Endothelial cell of umbilical vein (primary cell): ENCODE results near the gene DLK1. TPM values are rescaled to one million over a fixed set of nuclear protein-coding genes. Genes with fewer than 3 reads are reported as not detected.

Experiments used
- BruUV-seq: library from RNA; stranded (reverse); fragments of 400-500 nt; replicated peaks from 2 replicates; lab custom pipeline; 2021; lab: Mats Ljungman, UMichigan
- CTCF ChIA-PET: fragments of 300-600, 350-600 bp; sonication (Branson Sonifier 250); formaldehyde crosslinking; loops from one replicate; lab custom pipeline; 2021; ENCODE audit warnings: antibody characterized with exemption, inconsistent platforms; lab: Charles Lee
- POLR2A ChIA-PET: fragments of 300-600, 350-600 bp; sonication (Branson Sonifier 250); formaldehyde crosslinking; loops from one replicate; lab custom pipeline; 2021; ENCODE audit warnings: antibody characterized with exemption, inconsistent platforms; lab: Charles Lee
- DNase-seq: peaks from one replicate; pipeline ENCODE4 v3.0.0-alpha.2; 2011; ENCODE audit warnings: low read depth, low spot score
- FAIRE-seq: peaks from 2 replicates; lab custom pipeline; 2011; peaks lifted over from hg19 to GRCh38; lab: Jason Lieb, UNC
- H2AFZ ChIP-seq: 2 replicates; pipeline ENCODE4 v1.6.0; 2012; ENCODE audit warnings: low read depth, low read length, control low read depth, inconsistent platforms
- H3K27ac ChIP-seq: 2 replicates; pipeline ENCODE4 v1.5.1; 2011; ENCODE audit warnings: low read depth, mild to moderate bottlenecking, control low read depth, low read length, moderate library complexity; ENCODE audit not compliant: insufficient read depth
- H3K27me3 ChIP-seq, 2 experiments: 2 replicates each; pipeline versions ENCODE4 v1.6.0 to v1.6.1; 2011; ENCODE audit warnings: low read length in 2 of 2, mixed read lengths in 1 of 2; ENCODE audit not compliant: control insufficient read depth in 2 of 2, insufficient read depth in 2 of 2
- H3K36me3 ChIP-seq, 2 experiments: 2 replicates in 1 of 2; 3 replicates in 1 of 2; pipeline ENCODE4 v1.5.1; 2011; ENCODE audit warnings: low read length in 2 of 2, mild to moderate bottlenecking in 1 of 2, moderate library complexity in 1 of 2; ENCODE audit not compliant: control insufficient read depth in 2 of 2, insufficient read depth in 2 of 2; ENCODE audit errors: extremely low read depth in 1 of 2
- H3K4me1 ChIP-seq: 3 replicates; pipeline ENCODE4 v1.5.1; 2011; ENCODE audit warnings: mild to moderate bottlenecking, low read length; ENCODE audit not compliant: control insufficient read depth, insufficient read depth; ENCODE audit errors: extremely low read depth
- H3K4me2 ChIP-seq: 2 replicates; pipeline ENCODE4 v1.6.1; 2011; ENCODE audit warnings: low read length, control low read depth, mixed read lengths; ENCODE audit not compliant: insufficient read depth
- H3K4me3 ChIP-seq, 3 experiments: fragments of 200-600 bp in 1 of 3; sonication (generic), shearing (Covaris generic) in 1 of 3; replicated peaks in 1 of 3; 2 replicates each; pipeline ENCODE4 v1.5.1; 2011 to 2016; ENCODE audit warnings: control low read depth in 3 of 3, low read length in 3 of 3, mild to moderate bottlenecking in 2 of 3, inconsistent platforms in 1 of 3, low read depth in 1 of 3, moderate library complexity in 1 of 3; ENCODE audit not compliant: insufficient read depth in 1 of 3
- H3K79me2 ChIP-seq: 2 replicates; pipeline ENCODE4 v1.6.0; 2012; ENCODE audit warnings: low read length, inconsistent platforms; ENCODE audit not compliant: control insufficient read depth, insufficient read depth
- H3K9ac ChIP-seq: replicated peaks from 2 replicates; pipeline ENCODE3; 2011; ENCODE audit warnings: low read length, control low read depth; ENCODE audit not compliant: insufficient read depth; ENCODE audit errors: extremely low read depth
- H3K9me1 ChIP-seq: replicated peaks from 3 replicates; pipeline ENCODE4 v1.6.0; 2011; ENCODE audit warnings: mild to moderate bottlenecking, low read length; ENCODE audit not compliant: control insufficient read depth, insufficient read depth; ENCODE audit errors: extremely low read depth
- H3K9me3 ChIP-seq: replicated peaks from 2 replicates; pipeline ENCODE4 v1.5.1; 2012; ENCODE audit warnings: low read length, inconsistent platforms; ENCODE audit not compliant: control insufficient read depth, insufficient read depth
- H4K20me1 ChIP-seq: replicated peaks from 2 replicates; pipeline ENCODE3; 2011; ENCODE audit warnings: mild to moderate bottlenecking, low read length; ENCODE audit not compliant: control insufficient read depth, insufficient read depth; ENCODE audit errors: extremely low read depth
- CTCF ChIP-seq, 2 donors: IDR thresholded peaks; 1 replicate in 1 of 2; 2 replicates in 1 of 2; pipeline ENCODE4 v1.5.1; 2011; ENCODE audit warnings: low read length in 2 of 2, mild to moderate bottlenecking in 2 of 2, moderate library complexity in 2 of 2, control low read depth in 1 of 2, inconsistent platforms in 1 of 2, low read depth in 1 of 2; ENCODE audit not compliant: insufficient read depth in 1 of 2; ENCODE audit errors: extremely low read depth in 1 of 2
- EZH2 ChIP-seq: IDR thresholded peaks from 2 replicates; pipeline ENCODE4 v1.6.1; 2012; ENCODE audit warnings: borderline replicate concordance, low read depth, mild to moderate bottlenecking, moderate library complexity, low read length, inconsistent platforms; ENCODE audit not compliant: severe bottlenecking
- FOS ChIP-seq: IDR thresholded peaks from 2 replicates; pipeline ENCODE4 v1.6.1; 2011; ENCODE audit warnings: mild to moderate bottlenecking, low read length, moderate library complexity, borderline replicate concordance; ENCODE audit not compliant: insufficient read depth
- GATA2 ChIP-seq: IDR thresholded peaks from 2 replicates; pipeline ENCODE4 v1.7.0; 2011; ENCODE audit warnings: low read depth, mild to moderate bottlenecking, moderate library complexity, mixed read lengths, low read length; ENCODE audit not compliant: insufficient read length, insufficient read depth
- JUN ChIP-seq: IDR thresholded peaks from 2 replicates; pipeline ENCODE4 v1.6.1; 2011; ENCODE audit warnings: borderline replicate concordance, low read depth; ENCODE audit not compliant: insufficient read length, insufficient read depth
- MAX ChIP-seq: IDR thresholded peaks from 2 replicates; pipeline ENCODE4 v1.6.1; 2011; ENCODE audit not compliant: insufficient read depth, insufficient read length
- MYC ChIP-seq: IDR thresholded peaks from one replicate; pipeline ENCODE4 v1.6.1; 2011; ENCODE audit warnings: mild to moderate bottlenecking, low read depth, low read length
- POLR2A ChIP-seq: IDR thresholded peaks from 2 replicates; pipeline ENCODE4 v1.6.1; 2012; ENCODE audit warnings: low read depth, mild to moderate bottlenecking, control low read depth, low read length
- POLR2AphosphoS5 ChIP-seq: IDR thresholded peaks from 2 replicates; pipeline ENCODE4 v1.6.1; 2012; ENCODE audit warnings: low read depth, mild to moderate bottlenecking, control low read depth, low read length, moderate library complexity; ENCODE audit not compliant: insufficient read depth
- dilution Hi-C: fragments of 300-500 bp; cut with MboI; formaldehyde crosslinking; loops from one replicate; pipeline ENCODE4 v1.15.0; 2019; ENCODE audit warnings: low sequenced_read_pairs; ENCODE audit not compliant: extremely low pct_ligation_motif_present
- intact Hi-C: fragments of 100-400 bp; cut with micrococcal nuclease; formaldehyde crosslinking; loops from one replicate; pipeline ENCODE4 v1.10.0; 2022
- polyA plus RNA-seq, 4 experiments: library from polyadenylated mRNA; depleted of rRNA in 3 of 4; stranded (reverse) in 3 of 4; unstranded in 1 of 4; fragments of >200 nt; gene quantifications; 2 replicates each; pipeline versions ENCODE4 v1.2.1 to v1.2.3, GENCODE V29; 2011 to 2012; ENCODE audit warnings: missing spikeins in 1 of 4
- total RNA-seq: library from RNA; stranded (reverse); gene quantifications from 2 replicates; pipeline ENCODE4 v1.2.3, GENCODE V29; 2021

Gene DLK1
- total and polyA plus RNA-seq, 2 donors (not counting 3 experiments of a cell fraction or from before 2014, with no cell fraction given): not detected

GRCh38 chr14:100706860-100707259, 19.8 kb upstream of the DLK1 start:
- DNase-seq: no peak
- ChIA-PET POLR2A (no interaction called here), CTCF (no interaction called here)
- TF ChIP-seq POLR2A: no peak
- no peak for TF ChIP-seq MAX
- no peak for TF ChIP-seq EZH2
- no peak for TF ChIP-seq MYC
- no peak for TF ChIP-seq CTCF (IDR thresholded peaks at IDR 0.05; ENCODE audit: extremely low read depth in 1 of 2, insufficient read depth in 1 of 2, low read depth in 1 of 2, low read length in 2 of 2)
- no peak for TF ChIP-seq POLR2AphosphoS5
- no peak for TF ChIP-seq FOS
- no peak for TF ChIP-seq JUN
- no peak for TF ChIP-seq GATA2
- Histone ChIP-seq H3K9me3 (no peaks in the 10 kb centered on the region), H2AFZ (no peak overlapping the region), H3K4me3 (no peak overlapping the region), H3K27me3 (peaks cover 0 to 3% of the 10 kb centered on the region in 2 experiments), H3K36me3 (no peaks in the 10 kb centered on the region), H3K9me1 (no peaks in the 10 kb centered on the region), H3K79me2 (no peaks in the 10 kb centered on the region), H4K20me1 (no peaks in the 10 kb centered on the region), H3K4me2 (no peak overlapping the region), H3K9ac (no peak overlapping the region), H3K4me1 (peaks cover 5% of the 10 kb centered on the region), H3K27ac (no peak overlapping the region)
- intact Hi-C loops (loop anchor here (5.0 kb wide), 1 partner anchor 195 kb away; the partner anchor contains the start of gene RTL1), dilution Hi-C loops (no loop called here)
- no TSS peak for BruUV-seq
- no peak for FAIRE-seq
